ENCODE measurements around the gene SERPINB6.

- TF ChIP-seq CTCF (IDR thresholded peaks at IDR 0.05) (no peak), POLR2A (IDR thresholded peaks at IDR 0.05) (no peak)
These were observed 22.9 kb downstream of the SERPINB6 start for GRCh38 chr6:2948228-2949025.

Measured in right lobe of liver (tissue), 4 donors.